Esophagus squamous epithelium (tissue), 5 donors: ENCODE data around the gene FAF2. TPM values are rescaled to one million over a fixed set of nuclear protein-coding genes. Genes with fewer than 3 reads are reported as not detected.
"Not testable (repeated sequence)": the region's sequence is repeated elsewhere in the genome, so short reads cannot be mapped to it uniquely, and the experiment has no call there.

Experiments
- DNase-seq: peaks from one replicate; lab custom pipeline; 2025; lab: John Stamatoyannopoulos, UW
- H3K27ac ChIP-seq, 4 donors: fragments of 200-600 bp; sonication (generic); one replicate each; pipeline ENCODE4 v1.5.1; 2016 to 2019; ENCODE audit warnings: mild to moderate bottlenecking in 1 of 4
- H3K27me3 ChIP-seq, 4 donors: fragments of 200-600 bp; sonication (generic); 1 replicate in 3 of 4; 2 replicates in 1 of 4; pipeline versions ENCODE4 v1.5.1 to v1.6.0; 2017 to 2021; ENCODE audit warnings: antibody characterized with exemption in 1 of 4
- H3K36me3 ChIP-seq, 3 donors: fragments of 200-600 bp; sonication (generic); one replicate each; pipeline ENCODE4 v1.5.1; 2016 to 2019
- H3K4me1 ChIP-seq, 3 donors: fragments of 200-600 bp; sonication (generic); one replicate each; pipeline ENCODE4 v1.5.1; 2017 to 2019
- H3K4me3 ChIP-seq, 4 donors: fragments of 200-600 bp; sonication (generic); 1 replicate in 3 of 4; 2 replicates in 1 of 4; pipeline ENCODE4 v1.5.1; 2016 to 2019; ENCODE audit warnings: mild to moderate bottlenecking in 2 of 4, moderate library complexity in 1 of 4
- H3K9me3 ChIP-seq, 3 donors: fragments of 200-600 bp; sonication (generic); one replicate each; pipeline ENCODE4 v1.5.1; 2016 to 2019
- CTCF ChIP-seq, 6 experiments: fragments of 450-650 bp in 4 of 6; fragments of 200-600 bp in 2 of 6; sonication (generic) in 2 of 6; IDR thresholded peaks; one replicate each; pipeline ENCODE4 v1.5.1; 2016 to 2019; ENCODE audit warnings: antibody characterized with exemption in 6 of 6, mild to moderate bottlenecking in 4 of 6, moderate library complexity in 4 of 6
- POLR2A ChIP-seq, 4 donors: fragments of 450-650 bp; IDR thresholded peaks; one replicate each; pipeline ENCODE4 v1.6.1; 2017; ENCODE audit warnings: antibody characterized with exemption in 4 of 4, mild to moderate bottlenecking in 4 of 4, moderate library complexity in 3 of 4
- WGBS, 2 donors: methylation state at CpG; one replicate each; pipeline ENCODE4 v1.1.5; 2018; 5-methylcytosine and 5-hydroxymethylcytosine counted together
- intact Hi-C: fragments of 100-400 bp; cut with DNase I; formaldehyde crosslinking; loops from one replicate; pipeline ENCODE4 v1.15.0; 2022
- total RNA-seq, 4 donors: library from RNA; depleted of rRNA; stranded (reverse); fragments of >200 nt; gene quantifications; one replicate each; pipeline ENCODE4 v1.1.0, GENCODE V29; 2016
- donor health status: DM: yes; HTN: yes; CAD: no.

Gene FAF2
- total RNA-seq, 4 donors from 2014 or later, result 18.5 to 27.0 (median 24.7) TPM

DNA sequence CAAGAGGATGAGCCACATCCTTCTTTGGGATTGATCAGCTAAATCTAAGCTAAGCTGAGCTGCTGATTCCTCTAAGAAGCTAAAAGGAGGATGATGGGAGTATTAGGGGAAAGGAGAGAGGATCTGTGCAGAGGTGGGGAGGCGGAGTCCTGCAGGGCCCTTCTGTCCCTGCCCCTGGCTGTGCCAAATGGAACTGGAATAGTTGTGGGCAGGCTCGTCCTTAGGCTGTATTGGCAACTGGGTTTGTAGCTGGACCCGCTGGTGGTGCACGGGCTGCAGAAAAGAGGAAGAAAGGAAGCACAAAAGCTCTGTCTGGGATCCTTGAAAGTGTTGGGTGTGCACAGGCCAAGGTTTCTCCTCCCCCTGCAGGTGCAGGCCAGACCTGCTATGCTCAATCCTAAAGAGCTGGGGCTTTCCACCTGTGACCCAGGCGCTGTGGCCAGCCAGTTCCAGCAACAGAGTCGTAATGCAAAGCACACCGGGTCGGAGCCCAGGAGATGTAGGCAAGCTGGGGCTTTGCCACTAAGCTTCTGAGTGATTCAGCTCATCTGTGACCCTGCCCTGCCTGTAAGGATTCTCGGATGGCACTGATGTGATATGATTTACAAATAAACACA is 41.6 kb upstream of the FAF2 start:
- DNase-seq, result no peak
- WGBS, 2 donors, result 49 to 83% methylated on average over 9 of the region's 9 CpGs

GRCh38 chr5:176407456-176408251 is 40.5 kb upstream of the FAF2 start:
- H3K36me3 ChIP-seq, result peaks cover 0 to 64% (median 20%) of the 10 kb centered on the region in 3 donors
- H3K4me1 ChIP-seq, result peaks cover 53 to 100% (median 56%) of the 10 kb centered on the region in 3 donors
- peak overlapping the region in 1 of 4 donors; percentile 10 for H3K4me3 ChIP-seq
- 66 to 72% methylated on average over 3 of the region's 6 CpGs for WGBS, 2 donors
- H3K27ac ChIP-seq, result peak overlapping the region; percentile 73 to 99 (median 84)
- no peak for DNase-seq
- H3K27me3 ChIP-seq, result no peaks in the 10 kb centered on the region
- no peaks in the 10 kb centered on the region for H3K9me3 ChIP-seq
- intact Hi-C loops, result no loop called here
- no peak for TF ChIP-seq POLR2A (IDR thresholded peaks at IDR 0.05)
- no peak for TF ChIP-seq CTCF (IDR thresholded peaks at IDR 0.05)

More for the DNA sequence above, 41.6 kb upstream of the FAF2 start:
- Histone ChIP-seq H3K27ac (peak overlapping the region; percentile 73 to 99 (median 84)), H3K4me1 (peaks cover 49 to 100% (median 58%) of the 10 kb centered on the region in 3 donors), H3K9me3 (no peaks in the 10 kb centered on the region), H3K4me3 (no peak overlapping the region), H3K36me3 (peaks cover 0 to 72% (median 20%) of the 10 kb centered on the region in 3 donors), H3K27me3 (no peaks in the 10 kb centered on the region)
- intact Hi-C loops, result no loop called here
- TF ChIP-seq POLR2A (IDR thresholded peaks at IDR 0.05), result no peak
- TF ChIP-seq CTCF (IDR thresholded peaks at IDR 0.05), result peak in 2 of 6 experiments; percentile 12 to 22

GRCh38 chr5:176408252-176408573 is 40.0 kb upstream of the FAF2 start:
- Histone ChIP-seq H3K27ac (peak overlapping the region; percentile 73 to 99 (median 84)), H3K36me3 (peaks cover 0 to 63% (median 20%) of the 10 kb centered on the region in 3 donors), H3K4me1 (peaks cover 53 to 100% (median 56%) of the 10 kb centered on the region in 3 donors)
- H3K4me3 ChIP-seq, H3K9me3 ChIP-seq, DNase-seq, H3K27me3 ChIP-seq, intact Hi-C loops: not testable (repeated sequence)
- 72 to 88% methylated on average over 8 of the region's 10 CpGs for WGBS, 2 donors

DNA sequence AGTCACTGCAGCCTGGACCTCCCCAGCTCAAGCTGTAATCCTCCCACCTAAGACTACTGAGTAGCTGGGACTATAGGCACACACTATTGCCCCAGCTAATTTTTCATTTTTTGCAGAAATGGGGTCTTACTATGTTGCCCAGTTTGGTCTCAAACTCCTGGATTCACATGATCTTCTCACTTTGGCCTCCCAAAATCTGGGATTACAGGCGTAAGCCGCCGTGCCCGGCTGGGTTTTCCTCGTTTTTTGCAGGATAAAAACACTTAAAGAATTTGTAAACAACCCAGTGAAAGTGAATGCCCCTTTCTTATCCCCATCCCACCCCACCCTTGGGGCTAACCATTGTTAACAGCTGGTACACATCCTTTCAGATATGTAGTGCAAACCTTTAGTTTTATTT is 39.6 kb upstream of the FAF2 start:
- no peaks in the 10 kb centered on the region for H3K27me3 ChIP-seq
- peak overlapping the region in 3 of 4 donors; percentile 74 to 99 (median 95) for H3K27ac ChIP-seq
- H3K36me3 ChIP-seq, result peaks cover 0 to 63% (median 20%) of the 10 kb centered on the region in 3 donors
- no peak overlapping the region for H3K4me3 ChIP-seq
- DNase-seq, result no peak
- TF ChIP-seq CTCF (IDR thresholded peaks at IDR 0.05) (no peak), POLR2A (IDR thresholded peaks at IDR 0.05) (no peak)
- intact Hi-C loops, result no loop called here
- WGBS, 2 donors, result 77 to 82% methylated on average over 5 of the region's 5 CpGs
- H3K9me3 ChIP-seq, result no peaks in the 10 kb centered on the region
- peaks cover 53 to 100% (median 59%) of the 10 kb centered on the region in 3 donors for H3K4me1 ChIP-seq

- Histone ChIP-seq H3K4me3 (peak overlapping the region in 1 of 4 donors; percentile 24), H3K27me3 (no peaks in the 10 kb centered on the region), H3K9me3 (no peaks in the 10 kb centered on the region), H3K4me1 (peaks cover 55 to 100% (median 64%) of the 10 kb centered on the region in 3 donors), H3K36me3 (peaks cover 0 to 57% (median 20%) of the 10 kb centered on the region in 3 donors), H3K27ac (peak overlapping the region; percentile 70 to 99 (median 96))
- TF ChIP-seq POLR2A (IDR thresholded peaks at IDR 0.05) (no peak), CTCF (IDR thresholded peaks at IDR 0.05) (no peak)
- 94 to 97% methylated on average over 4 of the region's 4 CpGs for WGBS, 2 donors
- no peak for DNase-seq
- intact Hi-C loops, result loop anchor here (10.0 kb wide), 1 partner anchor 125 kb away; the partner anchor contains the start of gene RNF44
Observed at GRCh38 chr5:176409765-176410164, 38.4 kb upstream of the FAF2 start.
